ENCODE results near the gene CLCA2.

The CLCA2 gene

GRCh38 chr1:86423873-86424272 is at the start of gene CLCA2:
Gene CLCA2 (plus strand): TSS chr1:86424171. CDS start chr1:86424248, 77 bp downstream.
- DNase-seq: no peak

- no peak for DNase-seq
These were observed 48.3 kb upstream of the CLCA2 start for GRCh38 chr1:86375688-86376087.

- DNase-seq: no peak
These were observed 46.6 kb upstream of the CLCA2 start for GRCh38 chr1:86377341-86377740.

GRCh38 chr1:86378813-86379212 is 45.2 kb upstream of the CLCA2 start:
- no peak for DNase-seq

- DNase-seq: peak; percentile 37
These were observed 43.6 kb upstream of the CLCA2 start for GRCh38 chr1:86380257-86380861.

- DNase-seq: no peak
These were observed 42.7 kb upstream of the CLCA2 start for GRCh38 chr1:86381223-86381622.

GRCh38 chr1:86382878-86383277 is 41.1 kb upstream of the CLCA2 start:
- DNase-seq: no peak

GRCh38 chr1:86387916-86388627 is 35.9 kb upstream of the CLCA2 start:
- DNase-seq: no peak

GRCh38 chr1:86388777-86389176 is 35.2 kb upstream of the CLCA2 start:
- DNase-seq: no peak

- DNase-seq: no peak
These were observed 34.7 kb upstream of the CLCA2 start for GRCh38 chr1:86389307-86389706.

- no peak for DNase-seq
These were observed 29.6 kb upstream of the CLCA2 start for GRCh38 chr1:86394416-86394815.

GRCh38 chr1:86395751-86396497 is 28.0 kb upstream of the CLCA2 start, which contains the start of gene ODF2L:
Gene ODF2L (minus strand): TSS chr1:86396323. CDS start chr1:86387027, 9,296 bp downstream.
- peak; percentile 94 for DNase-seq

- DNase-seq: no peak
These were observed 27.5 kb upstream of the CLCA2 start for GRCh38 chr1:86396498-86396890.

- peak; percentile 88 for DNase-seq
These were observed 14.5 kb upstream of the CLCA2 start for GRCh38 chr1:86409416-86410021.

- no peak for DNase-seq
These were observed 13.1 kb upstream of the CLCA2 start for GRCh38 chr1:86410879-86411278.

- peak; percentile 45 for DNase-seq
These were observed 7.6 kb upstream of the CLCA2 start for GRCh38 chr1:86416343-86416742.

GRCh38 chr1:86419277-86419903 is 4.6 kb upstream of the CLCA2 start:
- no peak for DNase-seq

- no peak for DNase-seq
These were observed 2.2 kb upstream of the CLCA2 start for GRCh38 chr1:86421601-86422280.

GRCh38 chr1:86423473-86423872 is 498 bp upstream of the CLCA2 start:
- no peak for DNase-seq

GRCh38 chr1:86429122-86429725 is 5.3 kb downstream of the CLCA2 start:
- DNase-seq: no peak

- no peak for DNase-seq
These were observed 5.9 kb downstream of the CLCA2 start for GRCh38 chr1:86429835-86430234.

- DNase-seq: no peak
These were observed 6.4 kb downstream of the CLCA2 start for GRCh38 chr1:86430376-86430775.
